Retinal pigment epithelial cell (primary cell): ENCODE measurements around the gene CCDC38.

Experiments
- DNase-seq: peaks from one replicate; pipeline ENCODE4 v3.0.0-alpha.2; 2010; ENCODE audit warnings: low read depth
- H3K4me3 ChIP-seq: 2 replicates; pipeline ENCODE4 v1.5.1; 2011; ENCODE audit warnings: mild to moderate bottlenecking, low read length, control low read depth, moderate library complexity
- CTCF ChIP-seq: conservative IDR thresholded peaks from 2 replicates; pipeline ENCODE4 v1.5.1; 2011; ENCODE audit warnings: low read depth, low read length, control low read depth, inconsistent platforms

CCDC38 gene

GRCh38 chr12:95949477-95950206 is 7.2 kb upstream of the CCDC38 start:
- no peak for TF ChIP-seq CTCF
- no peak for DNase-seq
- no peak overlapping the region for H3K4me3 ChIP-seq

GRCh38 chr12:95944108-95944704 is 1.8 kb upstream of the CCDC38 start:
- DNase-seq: no peak
- no peak for TF ChIP-seq CTCF
- no peak overlapping the region for H3K4me3 ChIP-seq

- H3K4me3 ChIP-seq: peak within 1 kb of the TSS; percentile 86
- peak; percentile 9 for DNase-seq
- no peak for TF ChIP-seq CTCF
Measured at GRCh38 chr12:95943330-95943842, 972 bp upstream of the CCDC38 start, which contains the start of gene AMDHD1. Gene AMDHD1, plus strand, starts transcription at chr12:95943331. Its CDS starts 68 bp downstream, at chr12:95943399.

- TF ChIP-seq CTCF: no peak
- DNase-seq: no peak
- peak overlapping the region; percentile 86 for H3K4me3 ChIP-seq
Measured at GRCh38 chr12:95942101-95942523, 302 bp downstream of the CCDC38 start.

GRCh38 chr12:95940514-95940913 is 1.9 kb downstream of the CCDC38 start:
- DNase-seq: no peak
- no peak for TF ChIP-seq CTCF
- H3K4me3 ChIP-seq: no peak overlapping the region

GRCh38 chr12:95922231-95922630 is 20.2 kb downstream of the CCDC38 start:
- DNase-seq: no peak
- no peak for TF ChIP-seq CTCF
- no peak overlapping the region for H3K4me3 ChIP-seq

- no peak for DNase-seq
- H3K4me3 ChIP-seq: no peak overlapping the region
- no peak for TF ChIP-seq CTCF
Measured at GRCh38 chr12:95919110-95919509, 23.3 kb downstream of the CCDC38 start.
